HepG2 (cell line): ENCODE results near the gene SLX9. TPM values are rescaled to one million over a fixed set of nuclear protein-coding genes. Genes with fewer than 3 reads are reported as not detected.
A peak's percentile ranks its signal among the peaks of the same experiment; 100 is the strongest.
"Not testable (repeated sequence)": the region's sequence is repeated elsewhere in the genome, so short reads cannot be mapped to it uniquely, and the experiment has no call there.

Experiments used
- ATAC-seq: fragments of 200-7000 bp; cut with Tn5 transposase; 3 replicates; pipeline ENCODE4 v1.9.1; 2020; ENCODE audit warnings: mild to moderate bottlenecking, moderate library complexity
- BruUV-seq: library from RNA; stranded (reverse); fragments of 400-500 nt; replicated peaks from 2 replicates; lab custom pipeline; 2021; lab: Mats Ljungman, UMichigan
- CTCF ChIA-PET: fragments of 300-600 bp; formaldehyde crosslinking; extraction: SDS; loops from one replicate; lab custom pipeline; 2021; ENCODE audit warnings: low total read pairs, inconsistent platforms, low intra/inter-chr PET ratio; lab: Yijun Ruan, JAX
- POLR2A ChIA-PET: fragments of 350-600 bp; sonication (Branson Sonifier 250); formaldehyde crosslinking; loops from one replicate; lab custom pipeline; 2020; ENCODE audit warnings: antibody characterized with exemption, inconsistent platforms; lab: Yijun Ruan, JAX
- DNase-seq: peaks from one replicate; pipeline ENCODE4 v3.0.0-alpha.2; 2015; ENCODE audit warnings: low spot score
- FAIRE-seq: peaks from 3 replicates; lab custom pipeline; 2011; peaks lifted over from hg19 to GRCh38; lab: Jason Lieb, UNC
- H2AFZ ChIP-seq: one replicate; pipeline ENCODE4 v1.6.1; 2011; ENCODE audit warnings: low read length, inconsistent platforms
- H3K27ac ChIP-seq: fragments of 300-600 bp; 3 replicates; pipeline ENCODE4 v1.8.0; 2011; ENCODE audit warnings: mixed run types, mild to moderate bottlenecking, mixed read lengths, low read length, inconsistent platforms; ENCODE audit not compliant: insufficient read depth; ENCODE audit errors: extremely low read length
- H3K27me3 ChIP-seq, 2 experiments: fragments of 200-600 bp in 1 of 2; 2 replicates in 1 of 2; 3 replicates in 1 of 2; pipeline versions ENCODE4 v1.6.0 to v1.8.0; 2011; ENCODE audit warnings: low read length in 2 of 2, mild to moderate bottlenecking in 2 of 2, moderate library complexity in 2 of 2, inconsistent platforms in 1 of 2; ENCODE audit not compliant: insufficient read depth in 2 of 2, control insufficient read depth in 1 of 2
- H3K36me3 ChIP-seq, 2 experiments: fragments of 200-600 bp in 1 of 2; replicated peaks in 1 of 2; 2 replicates in 1 of 2; 3 replicates in 1 of 2; pipeline versions ENCODE4 v1.5.1 to v1.8.0; 2011; ENCODE audit warnings: low read length in 2 of 2, inconsistent platforms in 1 of 2; ENCODE audit not compliant: insufficient read depth in 2 of 2, control insufficient read depth in 1 of 2
- H3K4me1 ChIP-seq: 2 replicates; pipeline ENCODE4 v1.5.1; 2012; ENCODE audit warnings: low read length, inconsistent platforms; ENCODE audit not compliant: insufficient read depth
- H3K4me2 ChIP-seq: 2 replicates; pipeline ENCODE4 v1.6.0; 2011; ENCODE audit warnings: low read depth, low read length, inconsistent platforms
- H3K4me3 ChIP-seq, 3 experiments: fragments of 200-600 bp in 1 of 3; sonication (generic), shearing (Covaris generic) in 1 of 3; replicated peaks in 1 of 3; 2 replicates each; pipeline ENCODE4 v1.5.1; 2011 to 2016; ENCODE audit warnings: low read length in 3 of 3, inconsistent platforms in 2 of 3, low read depth in 2 of 3, mild to moderate bottlenecking in 2 of 3, control low read depth in 1 of 3, mixed read lengths in 1 of 3; ENCODE audit not compliant: insufficient read depth in 1 of 3
- H3K79me2 ChIP-seq: one replicate; pipeline ENCODE4 v1.6.1; 2011; ENCODE audit warnings: low read length, inconsistent platforms; ENCODE audit not compliant: insufficient read depth
- H3K9ac ChIP-seq: 2 replicates; pipeline ENCODE4 v1.6.0; 2011; ENCODE audit warnings: mild to moderate bottlenecking, low read depth, low read length, inconsistent platforms; ENCODE audit not compliant: insufficient read depth
- H3K9me3 ChIP-seq: 2 replicates; pipeline ENCODE4 v1.5.1; 2012; ENCODE audit warnings: mild to moderate bottlenecking, low read length
- H4K20me1 ChIP-seq: 2 replicates; pipeline ENCODE4 v1.6.0; 2011; ENCODE audit warnings: inconsistent platforms, mild to moderate bottlenecking, low read length, moderate library complexity; ENCODE audit not compliant: insufficient read depth
- ATF7 ChIP-seq, 2 experiments: fragments of 450-650 bp in 1 of 2; sonication (generic) in 1 of 2; formaldehyde crosslinking in 1 of 2; IDR thresholded peaks; 2 replicates each; pipeline versions ENCODE4 v1.4.0 to v1.6.1; 2016 to 2020; ENCODE audit warnings: antibody characterized with exemption in 1 of 2, mild to moderate bottlenecking in 1 of 2, missing genetic modification reagents in 1 of 2
- BCL6 ChIP-seq: IDR thresholded peaks from 2 replicates; pipeline ENCODE4 v1.6.1; 2016; ENCODE audit warnings: missing genetic modification reagents, missing compliant biosample characterization
- ESRRA ChIP-seq: sonication (generic); formaldehyde crosslinking; IDR thresholded peaks from 2 replicates; pipeline ENCODE4 v1.5.1; 2020; ENCODE audit warnings: mild to moderate bottlenecking, low read depth, missing genetic modification reagents
- FOSL2 ChIP-seq: sonication (generic); formaldehyde crosslinking; IDR thresholded peaks from 2 replicates; pipeline ENCODE4 v1.4.0; 2020; ENCODE audit warnings: missing genetic modification reagents
- HIVEP1 ChIP-seq: sonication (generic); formaldehyde crosslinking; IDR thresholded peaks from 2 replicates; pipeline ENCODE4 v1.4.0; 2020; ENCODE audit warnings: mild to moderate bottlenecking, missing genetic modification reagents
- ISL2 ChIP-seq: sonication (generic); formaldehyde crosslinking; IDR thresholded peaks from 2 replicates; pipeline ENCODE4 v1.5.0; 2020; ENCODE audit warnings: missing genetic modification reagents
- KLF16 ChIP-seq, 2 experiments: sonication (generic) in 1 of 2; formaldehyde crosslinking in 1 of 2; IDR thresholded peaks; 2 replicates each; pipeline versions ENCODE4 v1.6.1 to v1.8.0; 2016 to 2023; ENCODE audit warnings: missing genetic modification reagents in 2 of 2, missing compliant biosample characterization in 1 of 2
- MIER3 ChIP-seq: IDR thresholded peaks from 2 replicates; pipeline ENCODE4 v1.6.1; 2016; ENCODE audit warnings: missing compliant biosample characterization, borderline replicate concordance
- PAXIP1 ChIP-seq: sonication (generic); formaldehyde crosslinking; conservative IDR thresholded peaks from 2 replicates; pipeline ENCODE4 v1.4.0; 2020; ENCODE audit warnings: mild to moderate bottlenecking, missing genetic modification reagents, moderate library complexity
- RFXAP ChIP-seq: sonication (generic); formaldehyde crosslinking; IDR thresholded peaks from 2 replicates; pipeline ENCODE4 v1.4.0; 2020; ENCODE audit warnings: missing genetic modification reagents, borderline replicate concordance
- SOX5 ChIP-seq: IDR thresholded peaks from 2 replicates; pipeline ENCODE4 v1.6.1; 2016; ENCODE audit warnings: borderline replicate concordance
- TBL1XR1 ChIP-seq: fragments of 150-350 bp; IDR thresholded peaks from 2 replicates; pipeline ENCODE4 v1.6.1; 2014; ENCODE audit warnings: borderline replicate concordance, low read length; ENCODE audit not compliant: partially characterized antibody
- ZBTB7B ChIP-seq: sonication (generic); formaldehyde crosslinking; IDR thresholded peaks from 2 replicates; pipeline ENCODE4 v1.4.0; 2020; ENCODE audit warnings: missing genetic modification reagents
- WGBS: methylation state at CpG from one replicate; pipeline ENCODE4 v1.1.6; 2017; ENCODE audit warnings: low lambda C conversion rate; 5-methylcytosine and 5-hydroxymethylcytosine counted together
- in situ Hi-C: cut with HindIII; loops from 2 replicates; pipeline ENCODE4 v1.10.0; 2017; ENCODE audit warnings: low pct_unique_long_range_greater_than_20kb; ENCODE audit not compliant: extremely low pct_ligation_motif_present
- intact Hi-C: fragments of 100-400 bp; cut with micrococcal nuclease; formaldehyde crosslinking; loops from one replicate; pipeline ENCODE4 v1.10.0; 2022; ENCODE audit not compliant: unreplicated experiment
- polyA plus RNA-seq, 8 experiments: library from polyadenylated mRNA; depleted of rRNA in 3 of 8; stranded (reverse) in 7 of 8; unstranded in 1 of 8; fragments of >200 nt; fragmentation: Illumina TruSeq in 4 of 8; extraction: Trizol in 4 of 8; gene quantifications; 2 replicates each; pipeline versions ENCODE4 v1.2.1 to v1.2.3, GENCODE V29; 2011 to 2016; ENCODE audit warnings: low read depth in 4 of 8, missing spikeins in 1 of 8, mixed read lengths in 1 of 8; ENCODE audit not compliant: insufficient read depth in 1 of 8
- total RNA-seq, 5 experiments: library from RNA; depleted of rRNA; stranded (reverse); fragments of >200 nt; fragmentation: Illumina TruSeq; extraction: Trizol; gene quantifications; 2 replicates each; pipeline ENCODE4 v1.2.3, GENCODE V29; 2016; ENCODE audit warnings: low read depth in 1 of 5
- TF ChIP-seq, protein P1 (sequence below): sonication (generic); formaldehyde crosslinking; IDR thresholded peaks from 2 replicates; pipeline ENCODE4 v1.4.0; 2020; ENCODE audit warnings: missing genetic modification reagents

SLX9 gene
- total and polyA plus RNA-seq, 2 of the 13 experiments (the other 11 are each of a cell fraction or from before 2014, with no cell fraction given) = 21.0 to 47.1 TPM

GRCh38 chr21:44912506-44913412 lies 27.1 kb upstream of the SLX9 start:
- ATAC-seq = peak; percentile 50
- Histone ChIP-seq H3K9ac (peak overlapping the region; percentile 86), H3K27ac (peak overlapping the region; percentile 94), H3K4me2 (peak overlapping the region; percentile 100), H3K4me1 (peaks cover 92% of the 10 kb centered on the region), H3K4me3 (peak overlapping the region; percentile 58 to 80 (median 65))
- H4K20me1 ChIP-seq; H3K9me3 ChIP-seq; BruUV-seq; FAIRE-seq; H2AFZ ChIP-seq; H3K79me2 ChIP-seq; DNase-seq; H3K27me3 ChIP-seq; H3K36me3 ChIP-seq; TF ChIP-seq ATF7 (IDR thresholded peaks at IDR 0.05): not testable (repeated sequence)
- in situ Hi-C loops (loop anchor here (5.0 kb wide), 2 partner anchors 65 to 110 kb away; partner anchors contain the start of gene UBE2G2), intact Hi-C loops (loop anchor here (1.0 to 10.0 kb wide), 3 partner anchors 42 to 110 kb away; partner anchors contain the start of gene UBE2G2)
- POLR2A ChIA-PET = interaction anchor here (0.6 to 5.8 kb wide), 19 partner anchors 14 to 559 kb away, joined by 3 to 50 read pairs (median 5); partner anchors contain the start of genes PTTG1IP, SLX9 and UBE2G2
- CTCF ChIA-PET = interaction anchor here (1.4 to 1.8 kb wide), 2 partner anchors 20 to 113 kb away, joined by 7 to 8 read pairs; no protein-coding TSS in a partner anchor
- 0% methylated on average over 1 of the region's 25 CpGs for WGBS
- TF ChIP-seq ESRRA = peak; percentile 91
- TF ChIP-seq SOX5 (CRISPR knock-in tag) = peak; percentile 29; the same call in 1 of the 2 replicates
- TF ChIP-seq ISL2 = 0 out of 2 replicates have a peak, but pooled peaks have one; percentile 10
- peak; percentile 66 for TF ChIP-seq BCL6 (CRISPR knock-in tag)
- TF ChIP-seq ZBTB7B (CRISPR knock-in tag) = peak; percentile 99
- TF ChIP-seq MIER3 (CRISPR knock-in tag) = peak; percentile 59; the same call in 1 of the 2 replicates
- TF ChIP-seq FOSL2 (CRISPR knock-in tag) = peak; percentile 46; the same call in 1 of the 2 replicates
- TF ChIP-seq KLF16 (CRISPR knock-in tag; IDR thresholded peaks at IDR 0.05) = 0 out of 4 replicates have a peak, but pooled peaks of 1 of the 2 experiments have one; percentile 54
- TF ChIP-seq ATF7 (CRISPR knock-in tag; IDR thresholded peaks at IDR 0.05) = peak; percentile 61; the same call in 1 of the 2 replicates
- peak; percentile 48 for TF ChIP-seq TBL1XR1
- peak; percentile 100 for TF ChIP-seq HIVEP1 (CRISPR knock-in tag)
- TF ChIP-seq, protein P1, sequence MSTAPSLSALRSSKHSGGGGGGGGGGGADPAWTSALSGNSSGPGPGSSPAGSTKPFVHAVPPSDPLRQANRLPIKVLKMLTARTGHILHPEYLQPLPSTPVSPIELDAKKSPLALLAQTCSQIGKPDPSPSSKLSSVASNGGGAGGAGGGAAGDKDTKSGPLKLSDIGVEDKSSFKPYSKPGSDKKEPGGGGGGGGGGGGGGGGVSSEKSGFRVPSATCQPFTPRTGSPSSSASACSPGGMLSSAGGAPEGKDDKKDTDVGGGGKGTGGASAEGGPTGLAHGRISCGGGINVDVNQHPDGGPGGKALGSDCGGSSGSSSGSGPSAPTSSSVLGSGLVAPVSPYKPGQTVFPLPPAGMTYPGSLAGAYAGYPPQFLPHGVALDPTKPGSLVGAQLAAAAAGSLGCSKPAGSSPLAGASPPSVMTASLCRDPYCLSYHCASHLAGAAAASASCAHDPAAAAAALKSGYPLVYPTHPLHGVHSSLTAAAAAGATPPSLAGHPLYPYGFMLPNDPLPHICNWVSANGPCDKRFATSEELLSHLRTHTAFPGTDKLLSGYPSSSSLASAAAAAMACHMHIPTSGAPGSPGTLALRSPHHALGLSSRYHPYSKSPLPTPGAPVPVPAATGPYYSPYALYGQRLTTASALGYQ (CRISPR knock-in tag) = peak; percentile 54; the same call in 1 of the 2 replicates
- peak; percentile 96 for TF ChIP-seq PAXIP1 (CRISPR knock-in tag)
- TF ChIP-seq RFXAP (CRISPR knock-in tag) = peak; percentile 20; the same call in 1 of the 2 replicates
